ENCODE data around the gene OR6C4.
"Not testable (repeated sequence)": the region's sequence is repeated elsewhere in the genome, so short reads cannot be mapped to it uniquely, and the experiment has no call there.

The OR6C4 gene

DNA sequence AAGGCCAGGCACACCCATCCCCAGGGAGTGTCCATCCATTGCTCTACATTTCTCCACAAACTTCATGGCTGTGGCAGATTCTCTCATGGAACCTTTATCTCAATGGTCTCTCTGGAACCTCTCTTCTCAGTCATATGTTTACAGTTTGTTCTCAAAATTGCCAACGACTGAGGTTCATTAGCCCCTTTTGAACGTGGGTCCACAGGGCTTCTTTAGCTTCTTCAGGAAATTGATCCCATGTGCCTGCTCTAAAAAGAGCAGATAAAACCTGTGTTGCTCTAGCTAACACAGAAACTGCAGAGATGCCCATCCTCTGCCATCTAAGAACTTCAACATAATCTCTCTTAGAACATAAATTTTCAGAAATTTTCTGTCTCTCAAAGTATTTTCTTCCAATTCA, at the start of gene OR6C4:
OR6C4 (plus strand) TSS at position 301 of the 400 bp plus-strand sequence. CDS start 1,625 bp downstream, outside the sequence.
- no peak for DNase-seq (ENCODE audit: low spot score)

DNA sequence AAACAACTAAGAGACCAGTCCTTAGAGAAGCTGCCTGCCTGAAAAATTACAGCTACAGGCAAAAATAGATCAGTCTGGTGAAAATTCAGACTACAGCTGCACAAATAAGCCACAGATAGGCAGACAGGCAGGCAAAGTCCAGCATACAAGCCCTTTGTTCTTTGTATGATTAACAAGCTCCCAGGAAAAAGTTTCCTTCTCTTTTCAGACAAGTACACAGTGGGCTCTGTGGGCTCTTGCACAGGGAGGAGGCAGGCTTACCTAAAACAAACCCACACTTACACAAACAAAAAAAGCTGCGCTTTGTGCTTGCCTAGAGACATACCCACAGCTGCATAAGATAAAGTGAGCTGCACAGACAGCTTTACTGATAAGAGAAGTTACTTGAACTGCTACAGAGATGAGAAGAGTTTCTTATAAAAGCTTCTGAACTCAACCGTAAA, 49.6 kb upstream of the OR6C4 start:
- no peak for DNase-seq (ENCODE audit: low spot score)

DNA sequence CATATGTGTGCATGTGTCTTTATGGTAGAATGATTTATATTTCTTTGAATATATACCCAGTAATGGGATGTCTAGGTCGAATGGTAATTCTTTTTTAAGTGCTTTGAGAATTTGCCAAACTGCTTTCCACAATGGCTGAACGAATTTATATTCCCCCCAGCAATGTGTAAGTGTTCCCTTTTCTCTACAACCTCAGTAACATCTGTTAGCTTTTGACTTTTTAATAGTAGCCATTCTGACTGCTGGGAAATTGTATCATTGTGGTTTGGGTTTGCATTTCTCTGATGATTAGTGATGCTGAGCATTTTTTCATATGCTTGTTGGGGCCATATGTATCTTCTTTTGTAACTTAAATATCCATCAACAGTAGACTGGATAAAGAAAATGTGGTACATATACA, 47.8 kb upstream of the OR6C4 start:
- no peak for DNase-seq (ENCODE audit: low spot score)

DNA sequence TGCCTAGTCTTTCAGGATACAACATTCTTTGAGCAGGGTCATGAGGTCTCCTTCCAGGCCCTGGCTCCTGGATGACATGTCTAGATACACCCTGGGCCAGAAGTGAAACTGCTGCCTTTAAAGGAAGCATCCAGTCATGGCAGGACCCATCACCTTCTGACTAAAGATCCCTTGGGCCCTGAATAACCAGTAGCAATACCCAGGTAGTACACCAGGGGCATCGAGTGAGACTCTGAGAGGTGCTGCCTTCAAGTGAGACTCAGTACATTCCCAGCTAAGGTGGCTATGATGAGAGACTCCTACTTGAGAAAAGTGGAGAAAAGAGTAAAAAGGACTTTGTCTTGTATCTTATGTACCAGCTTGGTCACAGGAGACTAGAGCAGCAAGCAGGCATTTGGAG, 33.7 kb upstream of the OR6C4 start:
- no peak for DNase-seq (ENCODE audit: low spot score)

DNA sequence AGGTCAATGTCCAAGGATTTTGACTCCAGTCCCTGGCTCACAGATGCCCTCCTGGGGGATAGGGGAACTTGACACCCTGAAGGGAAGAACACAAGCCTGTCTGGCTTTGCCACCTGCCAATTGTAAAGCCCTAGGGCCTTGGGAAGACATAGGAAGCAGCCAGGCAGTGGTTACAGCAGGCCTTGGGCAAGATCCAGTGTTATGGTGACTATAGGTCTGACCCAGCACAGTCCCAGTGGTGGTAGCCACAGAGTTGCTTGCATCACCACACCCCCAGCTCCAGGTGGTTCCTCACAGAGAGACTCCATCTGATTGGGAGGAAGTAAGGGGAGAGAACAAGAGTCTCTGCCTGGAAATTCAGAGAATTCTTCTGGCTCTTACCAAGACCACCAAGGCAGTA, 33.0 kb upstream of the OR6C4 start:
- no peak for DNase-seq (ENCODE audit: low spot score)

DNA sequence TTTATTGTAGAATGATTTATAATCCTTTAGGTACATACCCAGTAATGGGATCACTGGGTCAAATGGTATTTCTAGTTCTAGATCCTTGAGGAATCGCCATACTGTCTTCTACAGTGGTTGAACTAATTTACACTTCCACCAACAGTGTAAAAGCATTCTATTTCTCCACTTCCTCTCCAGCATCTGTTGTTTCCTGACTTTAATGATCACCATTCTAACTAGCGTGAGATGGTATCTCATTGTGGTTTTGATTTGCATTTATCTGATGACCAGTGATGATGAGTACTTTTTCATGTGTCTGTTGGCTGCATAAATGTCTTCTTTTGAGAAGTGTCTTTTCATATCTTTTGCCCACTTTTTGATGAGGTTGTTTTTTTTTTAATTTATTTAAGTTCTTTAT, 1.2 kb upstream of the OR6C4 start:
- DNase-seq (ENCODE audit: low spot score) = not testable (repeated sequence)

DNA sequence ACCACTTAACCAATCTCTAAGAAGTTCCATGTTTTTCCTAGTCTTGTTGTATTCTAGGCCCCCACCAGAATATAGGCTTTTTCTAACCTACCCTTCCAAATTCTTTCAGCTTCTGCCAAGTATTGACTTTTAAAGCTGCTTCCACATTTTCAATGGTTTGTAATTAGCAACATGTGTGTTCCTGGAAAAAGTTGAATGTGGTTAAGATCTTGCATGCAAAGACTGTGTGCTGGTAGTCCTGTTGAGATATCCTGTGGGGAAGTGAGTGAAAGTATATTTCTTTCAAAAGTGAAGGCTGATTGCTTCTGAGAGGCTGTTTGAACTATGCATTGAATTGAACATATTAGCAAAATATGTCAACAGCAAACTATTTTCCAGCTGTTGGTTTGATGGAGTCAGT, 646 bp upstream of the OR6C4 start:
- no peak for DNase-seq (ENCODE audit: low spot score)

DNA sequence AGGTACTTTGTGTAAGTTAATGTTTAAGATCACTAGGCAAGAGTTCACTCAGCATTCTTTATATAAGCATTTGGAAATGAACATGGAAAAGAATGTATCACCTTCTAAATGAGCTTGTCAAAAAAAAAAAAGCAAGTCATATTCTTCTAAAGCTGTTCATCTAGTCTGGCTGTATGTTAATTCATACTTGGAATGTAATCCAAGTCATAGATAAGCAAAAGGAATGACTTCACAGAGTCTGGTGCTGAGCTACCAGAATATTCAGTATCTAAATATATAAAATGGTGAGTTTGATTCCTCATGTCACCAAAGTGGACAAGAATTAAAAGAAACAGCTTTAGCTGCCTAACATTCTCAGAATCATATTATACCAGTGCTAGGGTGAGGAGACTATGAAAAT, 4.9 kb downstream of the OR6C4 start:
- DNase-seq (ENCODE audit: low spot score) = no peak

DNA sequence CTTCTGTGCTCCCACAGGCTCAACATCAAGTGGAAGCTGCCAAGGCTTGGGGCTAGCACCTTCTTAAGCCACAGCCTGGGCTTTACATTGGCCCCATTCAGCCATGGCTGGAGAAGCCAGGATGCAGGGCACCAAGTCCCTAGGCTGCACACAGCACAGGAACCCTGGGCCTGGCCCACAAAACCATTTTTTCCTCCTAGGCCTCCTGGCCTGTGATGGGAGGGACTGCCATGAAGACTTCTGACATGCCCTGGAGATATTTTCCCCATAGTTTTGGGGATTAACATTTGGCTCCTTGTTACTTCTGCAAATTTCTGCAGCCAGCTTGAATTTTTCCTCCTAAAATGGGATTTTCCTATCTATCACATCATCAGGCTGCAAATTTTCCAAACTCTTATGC, 20.7 kb downstream of the OR6C4 start:
- DNase-seq (ENCODE audit: low spot score) = not testable (repeated sequence)

DNA sequence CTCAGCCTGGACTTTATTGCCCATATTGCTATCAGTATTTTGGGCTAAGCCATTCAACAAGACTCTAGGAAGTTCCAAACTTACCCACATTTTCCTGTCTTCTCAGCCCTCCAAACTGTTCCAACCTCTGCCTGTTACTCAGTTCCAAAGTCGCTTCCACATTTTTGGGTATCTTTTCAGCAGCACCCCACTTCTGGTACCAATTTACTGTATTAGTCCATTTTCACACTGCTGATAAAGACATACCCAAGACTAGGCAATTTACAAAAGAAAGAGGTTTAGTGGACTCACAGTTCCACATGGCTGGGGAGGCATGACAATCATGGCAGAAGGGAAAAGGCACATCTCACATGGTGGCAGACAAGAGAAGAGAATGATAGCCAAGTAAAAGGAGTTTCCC, 21.3 kb downstream of the OR6C4 start:
- not testable (repeated sequence) for DNase-seq (ENCODE audit: low spot score)

DNA sequence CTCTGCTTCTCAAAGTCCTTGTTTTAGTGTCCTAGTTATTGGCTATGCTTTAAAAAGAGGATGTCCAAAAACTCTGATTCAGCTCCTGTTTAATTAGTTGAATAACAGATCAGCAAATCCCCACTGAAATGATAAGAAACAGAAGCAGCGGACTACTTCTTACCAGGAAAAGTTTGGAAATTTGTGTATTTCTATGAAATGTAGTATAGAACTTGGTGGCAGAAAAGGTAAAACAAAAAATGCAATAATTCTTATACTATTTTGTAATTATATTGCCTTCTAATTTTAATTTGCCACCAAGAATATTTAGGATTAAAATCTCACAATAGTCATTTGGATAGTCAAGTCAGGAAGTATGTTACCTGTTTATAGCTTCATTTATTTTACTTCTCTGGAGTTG, 22.8 kb downstream of the OR6C4 start, which contains the start of gene OR2AP1:
OR2AP1 (plus strand) TSS at position 301 of the 400 bp plus-strand sequence. CDS start 1,947 bp downstream, outside the sequence.
- no peak for DNase-seq (ENCODE audit: low spot score)

DNA sequence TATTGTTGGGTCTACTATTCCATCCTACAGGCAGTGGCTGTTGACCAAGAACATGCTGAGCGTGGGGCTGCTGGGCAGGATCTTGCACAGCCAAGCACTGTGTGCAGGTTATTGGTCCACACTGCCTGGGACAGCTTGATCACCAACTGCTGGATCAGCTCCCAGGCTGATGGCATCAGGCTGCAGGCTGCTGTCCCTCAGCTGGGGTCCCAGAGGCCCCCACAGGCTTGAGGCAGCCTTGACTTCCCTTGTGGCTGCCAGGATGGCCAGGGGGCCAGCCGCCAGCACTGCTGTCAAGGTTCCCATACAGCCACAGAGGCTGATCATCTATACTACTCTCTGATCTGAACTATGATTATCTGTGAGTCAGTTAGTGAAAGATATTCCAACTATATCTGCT, 32.7 kb downstream of the OR6C4 start:
- DNase-seq (ENCODE audit: low spot score) = no peak

DNA sequence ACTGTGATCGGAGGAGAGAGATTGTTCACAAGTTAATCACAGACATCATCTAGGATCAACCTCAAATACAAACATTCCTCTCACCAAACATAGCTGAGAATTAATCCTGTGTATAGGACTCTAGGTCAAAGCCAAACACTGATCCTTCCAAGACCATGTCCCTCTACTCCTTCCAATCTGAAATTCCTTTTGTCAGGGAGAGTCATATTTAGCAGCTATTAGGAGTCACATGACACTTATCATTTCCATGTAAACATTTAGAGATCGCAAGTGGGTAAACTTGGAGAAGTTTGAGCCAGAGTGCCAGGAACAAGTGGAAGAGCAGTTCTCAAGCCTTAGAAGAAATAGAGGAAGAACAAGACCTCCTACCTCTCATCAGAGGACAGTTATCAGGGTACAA, 36.4 kb downstream of the OR6C4 start:
- DNase-seq (ENCODE audit: low spot score) = no peak

DNA sequence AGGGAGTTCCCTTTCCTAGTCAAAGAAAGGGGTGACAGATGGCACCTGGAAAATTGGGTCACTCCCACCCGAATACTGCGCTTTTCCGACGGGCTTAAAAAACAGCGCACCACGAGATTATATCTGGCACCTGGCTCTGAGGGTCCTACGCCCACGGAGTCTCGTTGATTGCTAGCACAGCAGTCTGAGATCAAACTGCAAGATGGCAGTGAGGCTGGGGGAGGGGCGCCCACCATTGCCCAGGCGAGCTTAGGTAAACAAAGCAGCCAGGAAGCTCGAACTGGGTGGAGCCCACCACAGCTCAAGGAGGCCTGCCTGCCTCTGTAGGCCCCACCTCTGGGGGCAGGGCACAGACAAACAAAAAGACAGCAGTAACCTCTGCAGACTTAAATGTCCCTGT, 40.8 kb downstream of the OR6C4 start:
- not testable (repeated sequence) for DNase-seq (ENCODE audit: low spot score)
